BJ (cell line): ENCODE results near the gene PRR5. TPM values are rescaled to one million over a fixed set of nuclear protein-coding genes. Genes with fewer than 3 reads are reported as not detected.
"Not testable (repeated sequence)": the region's sequence is repeated elsewhere in the genome, so short reads cannot be mapped to it uniquely, and the experiment has no call there.

Experiments
- CTCF ChIA-PET: fragments of 350-600 bp; formaldehyde crosslinking; extraction: SDS; loops from one replicate; lab custom pipeline; 2021; ENCODE audit warnings: antibody characterized with exemption, inconsistent platforms; lab: Yijun Ruan, JAX
- POLR2A ChIA-PET: fragments of 300-600 bp; sonication (Branson Sonifier 250); formaldehyde crosslinking; extraction: SDS; loops from one replicate; lab custom pipeline; 2021; ENCODE audit warnings: antibody characterized with exemption; lab: Charles Lee
- DNase-seq: peaks from one replicate; pipeline ENCODE4 v3.0.0-alpha.2; 2011; ENCODE audit warnings: low read depth
- H3K27me3 ChIP-seq: 2 replicates; pipeline ENCODE4 v1.6.0; 2011; ENCODE audit warnings: low read length; ENCODE audit not compliant: control insufficient read depth, insufficient read depth
- H3K36me3 ChIP-seq: 2 replicates; pipeline ENCODE4 v1.5.1; 2011; ENCODE audit warnings: low read length; ENCODE audit not compliant: control insufficient read depth, insufficient read depth
- H3K4me3 ChIP-seq: 2 replicates; pipeline ENCODE4 v1.5.1; 2011; ENCODE audit warnings: low read depth, mild to moderate bottlenecking, control low read depth, low read length
- polyA plus RNA-seq: library from polyadenylated mRNA; depleted of rRNA; stranded (reverse); fragments of >200 nt; gene quantifications from 2 replicates; pipeline ENCODE4 v1.2.3, GENCODE V29; 2011
- TF ChIP-seq, protein P1 (sequence below): IDR thresholded peaks from 2 replicates; pipeline ENCODE4 v1.5.1; 2011; ENCODE audit warnings: low read depth, mild to moderate bottlenecking, control low read depth, inconsistent platforms, low read length, moderate library complexity; ENCODE audit not compliant: insufficient read depth

Gene PRR5
- polyA plus RNA-seq, 1 experiment: 33.4 TPM

GRCh38 chr22:44678556-44679305 is 23.3 kb upstream of the PRR5 start:
- Histone ChIP-seq H3K4me3 (no peak overlapping the region), H3K36me3 (peaks cover 2% of the 10 kb centered on the region; the same call in 1 of the 2 replicates), H3K27me3 (no peaks in the 10 kb centered on the region)
- POLR2A ChIA-PET: no interaction called here
- TF ChIP-seq, protein P1, sequence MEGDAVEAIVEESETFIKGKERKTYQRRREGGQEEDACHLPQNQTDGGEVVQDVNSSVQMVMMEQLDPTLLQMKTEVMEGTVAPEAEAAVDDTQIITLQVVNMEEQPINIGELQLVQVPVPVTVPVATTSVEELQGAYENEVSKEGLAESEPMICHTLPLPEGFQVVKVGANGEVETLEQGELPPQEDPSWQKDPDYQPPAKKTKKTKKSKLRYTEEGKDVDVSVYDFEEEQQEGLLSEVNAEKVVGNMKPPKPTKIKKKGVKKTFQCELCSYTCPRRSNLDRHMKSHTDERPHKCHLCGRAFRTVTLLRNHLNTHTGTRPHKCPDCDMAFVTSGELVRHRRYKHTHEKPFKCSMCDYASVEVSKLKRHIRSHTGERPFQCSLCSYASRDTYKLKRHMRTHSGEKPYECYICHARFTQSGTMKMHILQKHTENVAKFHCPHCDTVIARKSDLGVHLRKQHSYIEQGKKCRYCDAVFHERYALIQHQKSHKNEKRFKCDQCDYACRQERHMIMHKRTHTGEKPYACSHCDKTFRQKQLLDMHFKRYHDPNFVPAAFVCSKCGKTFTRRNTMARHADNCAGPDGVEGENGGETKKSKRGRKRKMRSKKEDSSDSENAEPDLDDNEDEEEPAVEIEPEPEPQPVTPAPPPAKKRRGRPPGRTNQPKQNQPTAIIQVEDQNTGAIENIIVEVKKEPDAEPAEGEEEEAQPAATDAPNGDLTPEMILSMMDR: no peak
- CTCF ChIA-PET: no interaction called here
- no peak for DNase-seq

DNA sequence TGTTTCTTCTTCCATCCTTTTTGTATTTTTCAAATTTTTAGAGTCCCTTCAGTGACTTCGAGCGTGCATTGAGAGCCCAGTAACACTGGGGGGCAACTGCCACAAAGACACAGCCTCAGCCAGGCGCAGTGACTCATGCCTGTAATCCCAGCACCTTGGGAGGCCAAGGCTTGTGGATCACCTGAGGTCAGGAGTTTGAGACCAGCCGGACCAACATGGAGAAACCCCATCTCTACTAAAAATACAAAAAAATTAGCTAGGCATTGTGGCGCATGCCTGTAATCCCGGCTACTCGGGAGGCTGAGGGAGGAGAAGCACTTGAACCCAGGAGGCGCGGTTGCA is 22.7 kb upstream of the PRR5 start:
- CTCF ChIA-PET, H3K36me3 ChIP-seq, H3K27me3 ChIP-seq, POLR2A ChIA-PET, DNase-seq, H3K4me3 ChIP-seq: not testable (repeated sequence)

DNA sequence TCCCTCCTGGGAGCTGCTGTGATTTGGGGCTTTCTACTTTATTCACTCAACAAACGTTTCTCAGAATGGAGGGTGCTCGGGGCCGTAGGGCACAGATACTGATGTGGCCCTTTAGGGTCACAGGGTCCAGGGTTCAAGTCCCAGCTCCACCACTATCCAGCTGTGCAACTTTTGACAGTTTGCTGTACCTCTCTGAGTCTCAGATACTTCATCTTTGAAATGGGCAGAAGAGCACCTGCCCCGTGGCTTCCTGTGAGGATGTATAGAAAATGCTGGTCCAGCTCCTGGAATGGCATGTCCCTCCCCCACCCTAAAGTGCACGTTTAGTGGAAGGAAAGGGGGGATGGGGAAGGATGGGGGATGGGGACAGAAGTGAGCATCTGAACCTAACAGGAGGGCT is 21.9 kb upstream of the PRR5 start:
- TF ChIP-seq, protein P1: no peak
- Histone ChIP-seq H3K4me3 (no peak overlapping the region), H3K36me3 (peaks cover 2% of the 10 kb centered on the region; the same call in 1 of the 2 replicates), H3K27me3 (no peaks in the 10 kb centered on the region)
- ChIA-PET CTCF (interaction anchor here (0.6 to 1.2 kb wide), 2 partner anchors 54 to 862 kb away, joined by 3 read pairs; no protein-coding TSS in a partner anchor), POLR2A (no interaction called here)
- no peak for DNase-seq

- TF ChIP-seq, protein P1: no peak
- POLR2A ChIA-PET: no interaction called here
- CTCF ChIA-PET: interaction anchor here (1.2 kb wide), 1 partner anchor 55 kb away, joined by 3 read pairs; no protein-coding TSS in a partner anchor
- no peak overlapping the region for H3K4me3 ChIP-seq
- H3K27me3 ChIP-seq: no peaks in the 10 kb centered on the region
- H3K36me3 ChIP-seq: peaks cover 2% of the 10 kb centered on the region; the same call in 1 of the 2 replicates
- no peak for DNase-seq
These were observed 21.5 kb upstream of the PRR5 start for GRCh38 chr22:44680481-44680894.

GRCh38 chr22:44682556-44683168 is 19.3 kb upstream of the PRR5 start:
- Histone ChIP-seq H3K27me3 (no peaks in the 10 kb centered on the region), H3K36me3 (peaks cover 2% of the 10 kb centered on the region; the same call in 1 of the 2 replicates), H3K4me3 (no peak overlapping the region)
- no peak for DNase-seq
- POLR2A ChIA-PET: no interaction called here
- CTCF ChIA-PET: interaction anchor here (0.7 to 9.4 kb wide), 3 partner anchors 14 to 1460 kb away, joined by 3 to 75 read pairs (median 4); no protein-coding TSS in a partner anchor
- TF ChIP-seq, protein P1: no peak
